Hepatocyte (in vitro differentiated cells): ENCODE measurements around the gene ZNF638. TPM values are rescaled to one million over a fixed set of nuclear protein-coding genes. Genes with fewer than 3 reads are reported as not detected.
A peak's percentile ranks its signal among the peaks of the same experiment; 100 is the strongest.

ENCODE experiments used
- DNase-seq: peaks from one replicate; pipeline ENCODE4 v3.0.0-alpha.2; 2016; ENCODE audit warnings: low spot score
- H2AFZ ChIP-seq: fragments of 200-600 bp; sonication (generic); 2 replicates; pipeline ENCODE4 v1.6.0; 2016; ENCODE audit warnings: antibody characterized with exemption, mild to moderate bottlenecking
- H3K27ac ChIP-seq: fragments of 200-600 bp; sonication (generic); 2 replicates; pipeline ENCODE4 v1.5.1; 2016; ENCODE audit warnings: mild to moderate bottlenecking
- H3K27me3 ChIP-seq: fragments of 200-600 bp; sonication (generic); 2 replicates; pipeline ENCODE4 v1.6.1; 2016
- H3K36me3 ChIP-seq: fragments of 200-600 bp; sonication (generic); replicated peaks from 2 replicates; pipeline ENCODE4 v1.5.1; 2016; ENCODE audit warnings: low read depth; ENCODE audit not compliant: insufficient read depth
- H3K4me1 ChIP-seq: fragments of 200-600 bp; sonication (generic); 2 replicates; pipeline ENCODE4 v1.5.1; 2016; ENCODE audit warnings: mild to moderate bottlenecking, moderate library complexity; ENCODE audit not compliant: insufficient read depth
- H3K4me2 ChIP-seq: fragments of 200-600 bp; sonication (generic); 2 replicates; pipeline ENCODE4 v1.6.0; 2016
- H3K4me3 ChIP-seq: fragments of 200-600 bp; sonication (generic); 2 replicates; pipeline ENCODE4 v1.5.1; 2016; ENCODE audit warnings: mild to moderate bottlenecking
- H3K79me2 ChIP-seq: fragments of 200-600 bp; sonication (generic); 2 replicates; pipeline ENCODE4 v1.6.0; 2017; ENCODE audit warnings: mild to moderate bottlenecking
- H3K9me2 ChIP-seq: fragments of 200-600 bp; sonication (generic); replicated peaks from 2 replicates; pipeline ENCODE4 v1.6.0; 2017; ENCODE audit warnings: mild to moderate bottlenecking; ENCODE audit not compliant: insufficient read depth
- H3K9me3 ChIP-seq: fragments of 200-600 bp; sonication (generic); 2 replicates; pipeline ENCODE4 v1.5.1; 2016; ENCODE audit warnings: low read depth, mild to moderate bottlenecking
- H4K20me1 ChIP-seq: fragments of 200-600 bp; sonication (generic); 2 replicates; pipeline ENCODE4 v1.6.0; 2016; ENCODE audit warnings: mild to moderate bottlenecking; ENCODE audit not compliant: insufficient read depth, poor library complexity, severe bottlenecking
- EZH2 ChIP-seq: fragments of 200-600 bp; sonication (generic); IDR thresholded peaks from 2 replicates; pipeline ENCODE4 v1.6.1; 2016; ENCODE audit warnings: antibody characterized with exemption, mild to moderate bottlenecking, borderline replicate concordance
- EZH2phosphoT487 ChIP-seq: fragments of 200-600 bp; sonication (generic); IDR thresholded peaks from one replicate; pipeline ENCODE4 v1.6.1; 2018; ENCODE audit warnings: antibody characterized with exemption, mild to moderate bottlenecking, low read depth, moderate library complexity; ENCODE audit not compliant: unreplicated experiment, severe bottlenecking
- WGBS: methylation state at CpG from one replicate; pipeline ENCODE4 v1.1.6; 2016; ENCODE audit warnings: low lambda C conversion rate; ENCODE audit errors: missing lambda C conversion rate; 5-methylcytosine and 5-hydroxymethylcytosine counted together
- polyA plus RNA-seq: library from polyadenylated mRNA; unstranded; fragments of >200 nt; fragmentation: Nextera tagmentation; extraction: Ambion mirVana; gene quantifications from 2 replicates; pipeline ENCODE4 v1.2.1, GENCODE V29; 2016
- total RNA-seq: library from RNA; depleted of rRNA; stranded (reverse); fragments of >200 nt; gene quantifications from 2 replicates; pipeline ENCODE4 v1.2.3, GENCODE V29; 2014
- TF ChIP-seq, protein P1 (sequence below): fragments of 200-600 bp; sonication (generic); IDR thresholded peaks from 2 replicates; pipeline ENCODE4 v1.5.1; 2016; ENCODE audit warnings: antibody characterized with exemption, mild to moderate bottlenecking; ENCODE audit not compliant: poor library complexity

The ZNF638 gene
- total and polyA plus RNA-seq, 2 experiments from 2014 or later = 41.2 to 141 TPM

DNA sequence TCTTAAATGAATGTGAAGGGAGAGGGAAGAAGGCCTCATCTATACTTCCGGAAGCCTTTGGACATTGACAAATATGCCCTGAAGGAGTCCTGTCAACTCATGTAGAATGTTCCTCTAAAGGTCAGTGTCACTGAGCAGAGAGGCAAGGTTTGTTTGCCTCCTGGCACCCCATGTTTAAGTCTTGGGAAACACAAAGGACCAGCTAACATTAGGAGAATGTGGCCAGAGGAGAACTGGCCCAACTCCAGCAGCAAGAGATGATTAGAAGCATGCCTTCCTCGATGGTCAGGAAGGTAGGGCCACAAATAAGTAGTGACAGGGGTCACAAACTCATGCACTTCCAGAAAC, 127.5 kb downstream of the ZNF638 start:
- Histone ChIP-seq H3K79me2 (no peaks in the 10 kb centered on the region), H3K9me3 (no peaks in the 10 kb centered on the region), H3K4me3 (no peak overlapping the region), H3K27ac (no peak overlapping the region), H4K20me1 (no peaks in the 10 kb centered on the region), H3K27me3 (peaks cover 22% of the 10 kb centered on the region), H3K36me3 (no peaks in the 10 kb centered on the region), H2AFZ (no peak overlapping the region), H3K4me2 (no peak overlapping the region), H3K4me1 (peaks cover 1% of the 10 kb centered on the region), H3K9me2 (no peaks in the 10 kb centered on the region)
- WGBS = 88% methylated on average over 2 of the region's 2 CpGs
- TF ChIP-seq, protein P1, sequence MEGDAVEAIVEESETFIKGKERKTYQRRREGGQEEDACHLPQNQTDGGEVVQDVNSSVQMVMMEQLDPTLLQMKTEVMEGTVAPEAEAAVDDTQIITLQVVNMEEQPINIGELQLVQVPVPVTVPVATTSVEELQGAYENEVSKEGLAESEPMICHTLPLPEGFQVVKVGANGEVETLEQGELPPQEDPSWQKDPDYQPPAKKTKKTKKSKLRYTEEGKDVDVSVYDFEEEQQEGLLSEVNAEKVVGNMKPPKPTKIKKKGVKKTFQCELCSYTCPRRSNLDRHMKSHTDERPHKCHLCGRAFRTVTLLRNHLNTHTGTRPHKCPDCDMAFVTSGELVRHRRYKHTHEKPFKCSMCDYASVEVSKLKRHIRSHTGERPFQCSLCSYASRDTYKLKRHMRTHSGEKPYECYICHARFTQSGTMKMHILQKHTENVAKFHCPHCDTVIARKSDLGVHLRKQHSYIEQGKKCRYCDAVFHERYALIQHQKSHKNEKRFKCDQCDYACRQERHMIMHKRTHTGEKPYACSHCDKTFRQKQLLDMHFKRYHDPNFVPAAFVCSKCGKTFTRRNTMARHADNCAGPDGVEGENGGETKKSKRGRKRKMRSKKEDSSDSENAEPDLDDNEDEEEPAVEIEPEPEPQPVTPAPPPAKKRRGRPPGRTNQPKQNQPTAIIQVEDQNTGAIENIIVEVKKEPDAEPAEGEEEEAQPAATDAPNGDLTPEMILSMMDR = no peak
- no peak for DNase-seq

DNA sequence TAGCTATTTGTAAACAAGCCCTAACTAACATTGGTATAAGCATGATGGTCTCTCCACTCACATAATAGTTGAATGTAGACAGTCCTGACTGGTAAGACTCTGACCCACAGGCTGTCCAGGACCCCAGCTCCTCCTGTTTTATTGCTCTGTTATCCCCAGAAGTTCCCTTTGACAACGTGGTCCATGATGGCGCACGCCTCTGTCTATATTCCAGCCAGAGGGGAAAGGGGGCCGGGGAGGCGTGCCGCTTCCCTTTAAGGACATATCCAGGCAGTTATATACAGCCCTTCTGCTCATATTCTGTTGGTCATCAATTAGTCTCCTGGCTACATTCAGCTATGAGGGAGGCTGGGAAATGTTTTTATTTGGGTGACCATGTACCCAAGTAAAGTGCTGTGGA, 128.5 kb downstream of the ZNF638 start:
- Histone ChIP-seq H3K4me1 (no peaks in the 10 kb centered on the region), H3K9me3 (no peaks in the 10 kb centered on the region), H3K79me2 (no peaks in the 10 kb centered on the region), H3K36me3 (no peaks in the 10 kb centered on the region), H3K4me2 (no peak overlapping the region), H3K27me3 (peaks cover 22% of the 10 kb centered on the region), H4K20me1 (no peaks in the 10 kb centered on the region), H3K4me3 (no peak overlapping the region), H3K27ac (no peak overlapping the region), H3K9me2 (no peaks in the 10 kb centered on the region), H2AFZ (no peak overlapping the region)
- 81% methylated on average over 6 of the region's 6 CpGs for WGBS
- TF ChIP-seq, protein P1 = no peak
- no peak for TF ChIP-seq EZH2
- TF ChIP-seq EZH2phosphoT487 = no peak
- DNase-seq = no peak

DNA sequence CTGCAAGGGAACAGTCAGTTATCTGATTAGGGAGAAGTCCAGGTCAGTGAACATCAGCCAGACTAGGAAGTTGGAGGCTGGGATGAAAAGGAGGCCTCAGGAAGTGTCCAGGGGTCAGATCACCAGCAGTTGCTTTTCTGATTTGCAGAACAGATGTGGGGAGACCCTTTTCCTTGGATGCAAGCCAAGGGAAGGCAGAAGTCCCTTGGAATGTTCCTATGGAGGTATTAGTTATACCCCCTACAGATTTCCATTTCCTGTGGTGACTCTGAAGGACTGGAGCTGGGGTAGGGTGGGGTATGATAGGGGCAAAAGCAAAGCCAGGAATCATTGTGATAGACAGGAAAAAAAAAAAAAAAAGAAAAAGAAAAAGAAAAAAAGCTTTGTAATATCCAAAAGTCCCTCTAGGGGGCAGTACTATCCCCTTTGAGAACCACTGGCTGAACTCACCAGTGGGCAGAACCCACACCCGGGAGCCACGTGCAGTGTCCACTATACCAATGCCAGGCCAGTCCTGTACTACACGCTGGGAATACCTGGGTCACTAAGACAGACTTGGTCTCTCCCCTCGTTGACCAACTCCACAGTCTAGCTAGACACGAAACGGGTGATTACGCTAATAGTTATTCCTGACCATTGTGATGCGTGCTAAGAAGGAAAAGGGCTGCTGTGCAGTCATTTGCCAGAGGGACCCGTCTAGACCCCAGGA, 129.2 kb downstream of the ZNF638 start:
- H3K27ac ChIP-seq = no peak overlapping the region
- no peak for DNase-seq
- no peaks in the 10 kb centered on the region for H3K9me2 ChIP-seq
- no peaks in the 10 kb centered on the region for H4K20me1 ChIP-seq
- WGBS = 46% methylated on average over 9 of the region's 9 CpGs
- no peaks in the 10 kb centered on the region for H3K9me3 ChIP-seq
- H3K79me2 ChIP-seq = no peaks in the 10 kb centered on the region
- H3K27me3 ChIP-seq = peaks cover 25% of the 10 kb centered on the region
- H3K36me3 ChIP-seq = no peaks in the 10 kb centered on the region
- H3K4me1 ChIP-seq = no peaks in the 10 kb centered on the region
- H3K4me2 ChIP-seq = no peak overlapping the region
- H2AFZ ChIP-seq = no peak overlapping the region
- no peak overlapping the region for H3K4me3 ChIP-seq
- TF ChIP-seq, protein P1 = peak; percentile 41
- no peak for TF ChIP-seq EZH2phosphoT487
- TF ChIP-seq EZH2 = no peak

DNA sequence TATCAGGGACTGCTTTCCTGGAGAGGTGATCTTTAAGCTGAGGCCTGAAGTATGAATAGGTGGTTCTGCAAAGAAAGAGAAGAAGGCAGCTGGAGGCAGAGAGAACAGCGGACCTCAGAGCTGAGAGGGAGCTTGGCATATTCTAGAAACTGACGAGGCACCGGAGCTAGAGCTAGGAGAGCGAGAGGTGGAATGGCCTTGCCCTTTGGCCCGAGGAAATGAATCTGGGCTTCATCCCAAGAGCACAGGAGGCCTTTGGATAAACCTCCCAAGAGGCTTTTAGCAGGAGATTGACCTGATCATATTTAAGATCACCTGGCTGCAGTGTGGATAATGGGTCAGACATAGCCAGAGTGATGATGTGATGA, 129.7 kb downstream of the ZNF638 start:
- 51% methylated on average over 5 of the region's 5 CpGs for WGBS
- no peak overlapping the region for H3K4me3 ChIP-seq
- peaks cover 31% of the 10 kb centered on the region for H3K27me3 ChIP-seq
- H3K27ac ChIP-seq = no peak overlapping the region
- no peaks in the 10 kb centered on the region for H3K36me3 ChIP-seq
- H3K4me2 ChIP-seq = no peak overlapping the region
- TF ChIP-seq, protein P1 = no peak
- no peak for TF ChIP-seq EZH2
- no peak for TF ChIP-seq EZH2phosphoT487
- no peaks in the 10 kb centered on the region for H3K79me2 ChIP-seq
- no peak for DNase-seq
- no peaks in the 10 kb centered on the region for H3K9me2 ChIP-seq
- H3K9me3 ChIP-seq = no peaks in the 10 kb centered on the region
- H3K4me1 ChIP-seq = no peaks in the 10 kb centered on the region
- H4K20me1 ChIP-seq = no peaks in the 10 kb centered on the region
- no peak overlapping the region for H2AFZ ChIP-seq
